NCI-H226 (cell line): ENCODE data around the gene PRMT5.
A peak's percentile ranks its signal among the peaks of the same experiment; 100 is the strongest.
"Not testable (repeated sequence)": the region's sequence is repeated elsewhere in the genome, so short reads cannot be mapped to it uniquely, and the experiment has no call there.

Source experiments
- DNase-seq: peaks from one replicate; pipeline ENCODE4 v3.0.0-alpha.2; 2015

Gene PRMT5

DNA sequence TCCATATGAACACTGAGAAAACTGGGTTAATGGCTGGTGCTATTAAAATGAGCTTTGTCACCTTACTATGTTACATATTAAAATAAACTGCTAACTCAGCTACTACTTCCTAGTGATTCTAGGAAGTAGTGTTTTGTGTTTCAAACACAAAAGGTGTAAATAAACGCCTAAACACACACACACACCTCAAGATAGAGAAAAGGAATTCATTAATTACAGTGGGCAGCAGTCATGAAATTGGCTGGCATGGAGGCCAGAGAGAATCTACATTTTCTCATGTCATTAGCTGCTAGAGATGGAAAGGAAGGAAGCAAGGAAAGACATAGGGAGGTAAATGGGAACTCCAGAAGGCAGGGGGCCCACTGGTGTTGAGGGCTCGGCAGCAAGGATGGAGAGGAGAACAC is 787 bp upstream of the PRMT5 start:
- DNase-seq, result no peak

DNA sequence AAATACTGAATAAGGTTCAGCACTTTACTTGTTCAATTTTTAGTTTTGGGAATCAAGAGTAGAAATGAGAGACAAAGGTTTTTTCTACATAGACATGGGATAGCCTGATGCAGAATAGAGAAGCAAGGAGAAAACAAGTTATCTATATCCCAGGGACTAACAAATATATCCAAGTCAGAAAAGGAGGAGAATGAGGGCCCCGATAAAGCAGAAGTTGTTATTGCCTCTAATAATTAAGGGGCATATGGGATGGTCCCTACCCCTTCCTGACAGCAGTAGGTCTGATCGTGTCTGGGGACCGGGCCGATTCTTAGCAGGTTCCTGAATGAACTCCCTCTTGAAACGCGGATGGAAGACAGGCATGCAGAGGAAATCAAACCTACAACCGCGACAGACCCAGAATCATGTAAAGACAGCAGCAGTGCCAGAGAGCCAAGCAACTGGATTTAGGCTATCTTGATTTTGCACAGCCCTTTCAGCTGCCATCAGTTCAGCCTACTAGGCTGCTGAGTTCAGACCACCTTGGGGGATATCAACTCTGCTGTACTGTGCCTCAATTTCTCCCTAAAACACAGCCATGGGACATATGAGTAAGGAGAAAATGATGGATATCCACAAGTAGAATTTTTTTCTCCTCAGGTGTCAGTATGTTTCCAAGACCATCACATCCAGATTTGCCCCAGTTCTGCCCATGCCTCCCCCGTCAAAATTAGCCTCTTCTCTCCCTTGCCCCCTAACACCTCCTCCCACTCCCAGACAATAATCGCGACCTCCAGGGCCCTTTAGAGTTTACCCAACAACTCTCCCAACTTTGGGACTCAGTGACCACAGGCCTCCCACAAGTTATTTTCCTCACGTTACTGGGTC is 706 bp downstream of the PRMT5 start:
- DNase-seq, result no peak

DNA sequence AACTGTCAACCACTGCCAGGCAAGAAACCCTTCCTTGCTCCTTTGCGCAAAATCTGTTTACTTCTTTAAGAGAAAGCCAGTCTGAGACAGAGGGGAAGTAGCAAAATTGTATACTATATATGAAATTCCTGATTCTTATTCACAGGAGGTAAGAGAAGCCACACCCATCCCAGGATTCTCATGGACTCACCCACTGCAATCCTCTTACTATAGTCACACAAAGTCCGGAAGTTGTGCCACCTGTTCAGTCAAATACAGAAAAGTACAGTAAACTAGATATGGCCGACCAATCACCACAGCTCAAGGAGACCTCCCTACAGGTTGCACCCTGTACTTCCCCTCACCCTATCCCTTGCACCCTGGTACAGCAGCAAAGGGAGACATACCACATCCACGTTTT is 2.9 kb downstream of the PRMT5 start:
- DNase-seq, result peak; percentile 59

DNA sequence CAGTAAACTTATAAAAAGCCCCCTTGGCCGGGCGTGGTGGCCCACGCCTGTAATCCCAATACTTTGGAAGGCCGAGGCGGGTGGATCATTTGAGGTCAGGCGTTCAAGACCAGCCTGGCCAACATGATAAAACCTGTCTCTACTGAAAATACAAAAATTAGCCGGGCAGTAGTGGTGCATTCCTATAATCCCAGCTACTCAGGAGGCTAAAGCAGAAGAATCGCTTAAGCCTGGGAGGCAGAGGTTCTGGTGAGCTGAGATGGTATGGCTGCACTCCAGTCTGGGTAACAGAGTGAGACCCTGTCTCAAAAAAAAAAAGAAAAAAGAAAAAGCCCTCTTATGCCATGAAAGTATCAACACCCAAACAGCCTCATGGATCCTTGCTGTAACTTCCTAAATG is 3.7 kb downstream of the PRMT5 start:
- no peak for DNase-seq

DNA sequence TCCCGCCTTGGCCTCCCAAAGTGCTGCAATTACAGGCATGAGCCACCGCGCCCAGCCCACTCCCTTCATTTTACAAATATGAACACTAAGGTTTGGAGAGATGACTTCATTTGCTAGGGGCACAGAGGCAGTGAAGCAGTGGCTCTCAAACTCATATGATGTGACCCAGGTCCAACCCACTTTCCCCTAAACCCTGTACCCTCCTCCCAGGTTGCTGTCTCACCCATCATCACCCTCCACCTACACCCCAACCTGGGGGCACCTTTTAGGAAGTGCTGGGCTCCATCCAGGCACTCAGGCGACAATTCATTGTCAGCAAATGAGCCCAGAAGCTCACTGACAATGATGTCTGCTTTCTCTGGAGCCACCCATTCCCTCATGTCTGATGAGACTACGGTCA is 5.4 kb downstream of the PRMT5 start:
- DNase-seq, result no peak

DNA sequence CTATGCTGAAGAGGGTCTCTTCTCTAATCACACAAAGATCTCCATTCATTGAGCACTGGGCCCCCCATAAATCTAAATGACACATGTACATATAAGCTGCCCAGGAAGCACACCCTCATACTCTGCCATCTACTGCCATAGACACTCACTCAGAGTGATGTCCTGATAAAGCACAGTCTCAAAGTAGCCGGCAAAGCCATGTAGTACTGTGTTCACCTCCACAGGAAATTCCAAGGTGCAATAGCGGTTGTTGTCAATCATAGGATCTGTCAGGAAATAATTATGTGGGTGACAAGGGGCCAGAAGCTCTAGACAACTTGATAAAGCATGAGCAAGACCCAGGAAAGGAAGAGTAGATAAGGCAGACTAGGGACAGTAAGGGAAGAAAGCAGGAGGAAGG is 6.9 kb downstream of the PRMT5 start:
- DNase-seq, result no peak

DNA sequence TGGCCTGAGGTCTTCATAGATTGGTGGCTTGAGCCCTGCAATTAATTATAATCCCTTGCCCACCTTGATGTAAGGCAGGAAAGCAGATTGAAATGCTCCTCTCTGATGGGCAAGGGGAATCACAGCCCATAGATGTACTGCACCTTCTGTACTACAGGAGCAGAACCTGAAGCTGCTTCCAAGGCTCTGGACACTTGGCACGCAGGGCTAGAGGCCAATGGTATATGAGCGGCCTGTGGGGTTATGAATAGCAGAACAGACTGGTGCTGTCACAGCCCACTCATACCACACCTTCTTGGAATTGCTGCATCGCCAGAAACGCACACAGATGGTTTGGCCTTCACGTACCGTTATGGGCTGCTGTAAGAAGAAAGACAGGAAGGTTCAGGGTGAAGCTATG is 8.5 kb downstream of the PRMT5 start:
- DNase-seq, result no peak

DNA sequence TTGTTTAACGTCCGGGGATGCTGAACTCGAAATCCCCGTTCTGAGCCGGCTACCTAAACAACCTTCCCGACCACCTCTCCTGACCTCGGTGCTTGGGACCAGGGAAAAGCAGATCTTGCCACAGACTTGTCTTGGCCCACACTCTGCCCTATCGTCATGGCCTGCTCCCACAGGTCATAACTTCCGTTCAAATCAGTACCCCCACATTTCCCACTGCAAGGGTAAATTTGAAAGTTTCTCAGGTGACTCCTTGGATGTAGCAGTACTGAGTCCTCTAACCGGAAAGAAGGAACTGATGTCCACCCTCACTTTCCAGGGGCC is 9.6 kb downstream of the PRMT5 start:
- no peak for DNase-seq

DNA sequence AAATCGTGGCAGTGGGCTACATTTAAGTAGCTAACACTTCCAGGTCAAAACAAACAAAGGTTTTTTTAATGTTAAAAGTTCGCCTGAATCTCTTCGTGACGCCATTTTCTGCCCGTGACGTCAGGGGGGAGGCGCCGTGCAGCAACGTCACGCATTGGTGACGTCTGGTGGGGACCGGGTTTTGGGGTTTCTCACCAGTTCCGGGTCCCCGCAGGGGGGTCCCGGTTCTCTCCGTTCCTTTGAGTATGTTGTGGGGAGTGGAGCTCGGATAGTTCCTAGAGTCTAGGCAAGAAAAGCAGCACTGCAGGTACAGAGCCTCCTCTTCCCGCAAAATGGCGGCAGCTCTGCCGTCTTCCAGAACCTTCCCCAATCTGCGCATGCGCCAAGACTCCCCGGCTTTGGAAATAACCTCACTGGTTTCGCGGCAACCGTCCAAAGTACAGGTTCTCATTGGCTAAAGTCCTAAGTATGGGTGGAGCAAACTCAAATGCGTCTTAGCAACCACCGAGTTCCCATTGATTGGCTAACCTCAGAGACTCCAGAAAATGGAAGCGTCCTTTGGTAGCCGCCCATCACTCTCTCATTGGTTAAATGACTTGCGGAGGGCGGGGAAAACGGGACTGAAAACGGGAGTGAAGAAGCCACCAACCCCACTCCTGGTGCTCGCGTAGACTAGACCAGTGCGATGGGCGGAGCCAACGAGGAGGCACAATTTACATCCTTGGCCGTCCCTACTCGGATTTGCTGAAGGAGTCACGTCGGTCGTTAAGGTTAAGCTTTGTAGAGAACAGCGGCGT is 10.2 kb downstream of the PRMT5 start, which contains the start of gene RBM23:
Gene RBM23 (minus strand): TSS at position 346 of the 797 bp plus-strand sequence.
- peak; percentile 99 for DNase-seq

DNA sequence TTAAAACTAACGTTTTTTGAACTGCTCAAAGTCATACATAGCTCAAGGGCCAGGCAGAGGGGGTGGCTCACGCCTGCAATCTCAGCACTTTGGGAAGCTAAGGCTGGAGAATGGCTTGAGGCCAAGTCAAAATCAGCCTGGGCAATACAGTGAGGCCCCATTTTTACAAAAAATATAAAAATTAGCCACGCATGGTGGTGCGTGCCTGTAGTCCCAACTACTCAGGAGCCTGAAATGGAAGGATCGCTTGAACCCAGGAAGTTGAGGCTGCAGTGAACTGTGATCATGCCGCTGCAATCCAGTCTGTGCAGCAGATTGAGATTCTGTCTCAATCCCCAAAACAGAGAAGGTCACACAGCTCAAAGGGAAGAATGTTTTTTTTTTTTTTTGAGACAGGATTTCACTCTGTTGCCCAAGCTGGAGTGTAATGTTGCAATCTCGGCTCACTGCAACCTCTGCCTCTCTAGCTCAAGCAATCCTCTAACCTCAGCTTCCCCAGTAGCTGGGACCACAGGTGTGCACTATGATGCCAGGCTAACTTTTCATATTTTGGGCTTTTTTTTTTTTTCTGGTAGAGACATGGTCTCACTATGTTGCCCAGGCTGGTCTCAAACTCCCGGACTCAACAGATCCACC is 13.2 kb downstream of the PRMT5 start:
- no peak for DNase-seq

DNA sequence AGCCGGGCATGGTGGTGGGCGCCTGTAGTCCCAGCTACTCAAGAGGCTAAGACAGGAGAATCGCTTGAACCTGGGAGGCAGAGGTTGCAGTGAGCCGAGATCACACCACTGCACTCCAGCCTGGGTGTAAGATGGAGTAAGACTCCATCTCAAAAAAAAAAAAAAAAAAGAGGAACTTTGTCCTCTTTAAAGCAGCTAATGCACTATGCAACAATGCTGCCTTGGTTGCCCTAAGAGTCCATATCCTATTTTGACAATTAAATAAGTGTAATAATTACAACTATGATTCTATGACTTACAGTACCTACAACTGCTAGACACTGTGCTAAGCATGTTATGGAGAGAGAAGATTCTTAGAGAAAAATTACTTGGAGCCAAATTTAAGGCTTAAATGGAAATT is 14.3 kb downstream of the PRMT5 start:
- not testable (repeated sequence) for DNase-seq

DNA sequence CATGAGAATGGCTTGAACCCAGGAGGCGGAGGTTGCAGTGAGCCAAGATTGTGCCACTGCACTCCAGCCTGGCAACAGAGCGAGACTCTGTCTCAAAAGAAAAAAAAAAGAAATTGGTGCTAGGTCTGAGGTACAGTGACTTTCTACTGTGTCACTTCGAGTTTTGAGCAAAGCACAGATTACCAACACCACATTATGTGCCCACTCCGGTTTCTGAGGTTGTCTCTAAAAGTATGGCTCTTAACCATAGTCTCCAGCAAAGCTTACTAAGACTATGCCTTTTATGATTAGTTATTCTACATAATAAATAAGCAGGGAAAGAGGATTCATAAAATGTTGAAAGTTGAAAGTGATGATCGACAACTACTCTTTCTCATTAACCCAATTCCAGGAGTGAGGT is 18.3 kb downstream of the PRMT5 start:
- no peak for DNase-seq

DNA sequence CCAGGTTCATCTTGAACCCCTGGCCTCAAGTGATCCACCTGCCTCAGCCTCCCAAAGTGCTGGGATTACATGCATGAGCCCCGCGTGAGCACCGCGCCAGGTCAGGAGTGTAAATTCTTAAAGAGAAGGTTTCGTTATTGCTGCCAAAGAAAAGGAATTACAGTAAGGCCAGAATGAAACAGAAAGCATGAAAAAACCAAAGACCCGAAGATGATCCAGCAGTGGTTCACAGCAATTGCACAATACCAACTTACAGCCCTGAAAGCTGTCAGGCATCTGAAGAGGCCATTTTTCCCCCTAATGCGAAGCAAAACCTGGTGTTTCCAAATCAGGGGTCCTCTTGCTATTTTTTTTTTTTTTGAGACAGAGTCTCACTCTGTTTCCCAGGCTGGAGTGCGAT is 20.6 kb downstream of the PRMT5 start:
- no peak for DNase-seq

DNA sequence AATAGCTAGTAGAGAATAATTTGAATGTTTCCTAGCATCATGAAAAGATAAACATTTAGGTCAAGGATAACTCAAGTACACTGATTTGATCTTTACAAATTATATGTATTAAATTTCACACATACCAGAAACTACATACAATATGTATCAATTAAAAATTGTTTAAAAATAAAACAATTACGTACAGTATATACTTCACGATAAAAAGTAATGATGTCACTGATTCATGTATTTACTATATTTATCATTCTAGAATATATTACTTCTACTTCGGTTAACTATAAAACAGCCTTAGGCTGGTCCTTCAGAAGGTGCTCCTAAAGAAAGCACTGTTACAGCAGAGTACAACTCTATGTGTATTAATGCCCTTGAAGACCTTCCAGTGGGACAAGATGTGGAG is 21.7 kb downstream of the PRMT5 start:
- no peak for DNase-seq

DNA sequence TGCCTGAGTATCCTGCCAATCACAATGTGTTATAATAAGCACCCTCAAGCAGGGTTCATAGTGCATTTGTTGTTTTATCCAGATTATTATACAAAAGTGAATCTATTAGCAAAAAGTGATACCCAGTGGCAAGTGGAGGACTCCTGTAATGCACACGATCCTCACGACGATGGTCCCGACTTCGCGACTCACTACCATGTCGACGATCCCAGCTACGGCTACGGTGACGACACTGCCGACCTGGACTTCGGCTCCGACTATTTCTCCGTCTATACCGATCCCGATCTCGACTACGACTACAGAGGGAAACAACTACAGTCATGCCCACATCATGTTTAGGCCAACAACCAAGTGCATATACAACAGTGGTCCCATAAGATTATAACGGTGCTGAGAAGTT is 23.1 kb downstream of the PRMT5 start:
- DNase-seq, result no peak

DNA sequence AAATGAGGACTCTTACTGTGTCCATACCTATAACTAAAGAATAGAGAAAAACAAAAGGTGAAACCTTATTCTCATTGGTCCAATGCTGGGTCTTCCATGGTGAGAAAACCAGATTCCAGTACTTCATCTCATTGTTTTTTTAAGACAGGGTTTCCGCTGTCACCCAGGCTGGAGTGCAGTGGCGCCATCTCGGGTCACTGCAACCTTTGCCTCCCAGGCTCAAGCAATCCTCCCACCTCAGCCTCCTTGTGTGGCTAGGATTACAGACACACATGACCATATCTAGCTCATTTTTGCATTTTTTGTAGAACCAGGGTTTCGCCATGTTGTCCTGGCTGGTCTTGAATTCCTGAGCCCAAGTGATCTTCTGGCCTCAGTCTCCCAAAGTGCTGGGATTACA is 23.5 kb downstream of the PRMT5 start:
- no peak for DNase-seq

DNA sequence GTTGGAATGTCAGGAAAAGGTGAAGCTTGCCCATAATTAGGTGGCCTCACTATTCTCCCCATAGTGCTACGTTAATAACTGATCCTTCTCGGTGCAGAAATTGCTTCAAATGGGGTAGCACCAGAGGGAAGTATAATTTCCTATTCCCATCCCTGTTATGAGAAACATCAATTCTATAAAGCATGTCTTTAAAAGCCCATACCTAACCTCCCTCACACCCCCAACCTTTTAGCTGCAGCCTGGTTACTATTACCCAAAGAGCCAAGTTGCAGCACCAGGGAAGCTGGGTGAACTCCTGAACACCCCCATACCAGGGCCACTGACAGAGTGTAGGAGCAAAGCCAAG is 25.5 kb downstream of the PRMT5 start:
- no peak for DNase-seq

DNA sequence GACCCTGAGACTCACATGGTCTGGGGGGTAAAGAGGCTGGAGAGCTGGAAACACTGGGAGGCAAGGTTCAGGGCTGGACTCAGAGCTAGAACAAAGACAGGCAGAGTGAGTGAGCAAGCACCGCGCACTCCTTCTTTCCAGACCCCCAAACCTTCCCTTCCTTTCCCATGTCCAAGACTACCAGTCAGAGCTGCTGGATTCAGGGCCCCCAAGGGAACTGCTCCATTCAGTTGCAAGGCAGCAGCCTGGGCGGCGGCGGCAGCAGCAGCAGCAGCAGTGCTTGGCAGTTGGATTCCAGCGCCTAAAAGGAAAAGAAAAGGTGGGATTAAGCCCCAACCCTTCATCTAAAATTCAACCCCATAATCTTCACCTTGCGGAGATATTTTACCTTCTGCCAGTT is 27.4 kb downstream of the PRMT5 start:
- DNase-seq, result no peak

DNA sequence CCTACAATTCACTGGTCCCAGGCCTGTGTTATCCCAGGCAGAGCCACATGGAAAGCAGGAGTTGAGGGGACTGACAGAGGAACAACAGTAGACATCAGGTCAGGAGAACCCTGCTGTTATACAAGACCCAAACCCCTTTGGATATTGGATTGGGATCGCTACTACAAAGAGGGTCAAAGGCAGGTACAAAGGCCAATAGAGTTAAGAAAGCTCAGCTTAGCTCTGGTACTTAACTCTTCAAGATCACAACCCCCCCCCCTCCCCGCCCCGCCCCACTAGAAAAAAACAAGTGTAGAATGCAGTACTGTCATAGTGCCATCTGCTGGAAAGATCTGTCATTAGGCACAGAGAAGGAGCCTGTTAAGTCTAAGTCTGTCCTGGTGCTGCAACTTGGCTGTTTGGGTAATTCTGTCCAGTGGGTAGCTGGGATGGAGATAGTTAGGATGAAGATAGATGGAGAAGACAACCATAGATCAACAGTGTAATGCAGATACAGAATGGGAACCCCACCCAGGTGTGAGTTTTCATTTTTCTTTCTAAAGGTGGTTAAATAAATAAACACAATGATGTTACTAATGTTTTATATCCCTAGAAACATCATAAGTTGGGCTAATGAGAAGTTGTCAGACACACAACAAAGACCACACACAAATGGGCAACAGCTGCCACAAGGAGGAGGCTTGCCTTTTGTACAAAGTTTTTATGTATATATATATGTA is 28.9 kb downstream of the PRMT5 start:
- peak; percentile 40 for DNase-seq

DNA sequence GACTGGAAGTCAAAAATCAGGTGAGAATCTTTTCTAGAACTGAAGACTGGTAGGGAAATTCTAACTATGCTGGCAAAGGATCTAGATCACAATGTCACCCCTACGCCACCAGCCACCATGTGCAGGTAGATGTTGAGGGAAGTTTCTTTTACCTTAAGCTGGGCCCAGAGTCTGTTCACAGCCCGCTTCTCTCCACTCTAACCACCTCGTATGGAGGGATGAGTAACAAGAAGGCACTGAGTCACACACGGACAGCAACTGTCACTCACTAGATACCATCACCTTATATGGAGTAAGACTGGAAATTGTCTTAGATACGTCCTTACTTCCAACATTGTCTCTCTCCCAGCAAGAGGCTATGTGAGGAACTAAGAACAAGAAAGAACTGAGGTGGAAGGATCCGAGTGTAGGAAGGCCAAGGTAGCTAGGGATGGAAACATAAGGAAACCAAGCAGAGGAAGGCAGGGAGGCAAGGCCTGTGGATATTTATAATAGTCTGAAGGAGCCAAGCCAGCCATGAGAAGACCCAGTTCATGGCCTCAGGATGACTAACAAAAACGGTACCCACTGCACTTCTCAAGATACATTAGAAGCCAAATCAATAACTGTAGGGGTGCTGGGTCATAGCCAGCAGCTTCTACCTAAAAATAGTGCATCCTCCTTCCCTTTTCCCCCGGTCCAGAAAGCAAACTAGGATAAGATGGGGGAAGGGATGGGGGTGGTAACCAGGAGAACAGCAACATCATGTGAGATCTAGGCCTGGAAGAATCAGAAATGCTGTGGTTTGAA is 30.7 kb downstream of the PRMT5 start:
- no peak for DNase-seq

DNA sequence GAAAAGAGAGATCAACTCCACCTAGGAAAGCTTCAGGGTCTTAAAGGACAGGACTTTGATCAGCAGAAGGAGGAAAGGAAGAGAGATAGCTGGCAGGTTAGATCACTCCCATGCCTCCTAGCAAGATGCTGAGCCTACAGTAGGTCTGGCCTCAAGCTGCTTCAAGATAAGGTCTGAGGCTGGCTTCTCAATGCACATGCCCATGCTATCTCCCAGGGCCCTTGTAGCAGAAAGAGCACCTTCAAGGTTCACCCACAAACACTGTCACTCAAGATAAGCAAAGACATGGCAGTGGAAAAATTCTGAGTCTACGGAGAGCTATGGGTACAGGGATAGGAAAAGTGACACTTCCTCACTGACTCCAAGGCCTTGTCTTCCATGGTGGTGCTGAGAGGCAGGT is 31.8 kb downstream of the PRMT5 start:
- DNase-seq, result no peak

DNA sequence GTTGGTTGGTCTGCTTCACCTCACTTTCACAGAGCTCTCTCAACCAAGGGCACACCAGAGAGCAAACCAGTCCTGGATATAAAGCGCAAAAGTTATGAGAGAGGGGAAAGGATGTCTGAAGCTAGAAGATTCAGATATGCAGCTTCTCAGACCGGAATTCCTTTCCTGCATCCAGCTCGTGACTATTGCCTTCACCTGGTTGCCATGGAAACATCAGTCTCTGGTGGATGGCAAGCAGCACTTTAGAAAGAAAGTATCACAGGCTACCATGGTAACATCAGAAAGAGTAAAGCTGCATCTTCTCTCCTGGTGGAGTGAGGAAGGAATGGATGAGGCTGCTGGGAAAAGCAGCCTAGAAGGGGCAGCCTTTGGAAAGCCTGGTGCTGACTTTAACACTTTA is 32.4 kb downstream of the PRMT5 start:
- DNase-seq, result no peak

DNA sequence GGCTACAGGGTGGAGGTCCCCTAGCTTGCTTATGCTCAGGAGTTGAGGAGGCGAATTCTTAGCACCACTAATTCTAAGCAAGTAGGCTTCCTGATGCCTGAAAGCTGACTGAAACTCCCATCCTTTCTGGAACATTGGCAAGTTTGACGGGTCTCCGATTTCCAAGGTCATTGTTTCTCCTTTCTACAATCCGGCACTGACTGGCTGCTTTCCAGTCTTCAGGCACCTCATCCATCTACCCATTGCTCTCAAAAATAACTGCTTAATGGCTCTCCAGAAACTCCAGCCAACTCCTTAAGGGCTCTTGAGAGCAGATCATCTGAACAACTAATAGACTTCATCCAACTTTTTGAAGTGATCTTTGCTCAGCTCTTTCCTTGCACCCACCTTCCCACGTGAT is 32.8 kb downstream of the PRMT5 start:
- no peak for DNase-seq
